GM21515 (cell line): Measurements from ENCODE around the gene GPR176.
"Not testable (repeated sequence)": the region's sequence is repeated elsewhere in the genome, so short reads cannot be mapped to it uniquely, and the experiment has no call there.

Source experiments
- ATAC-seq: cut with Tn5 transposase; IDR thresholded peaks from one replicate; pipeline ENCODE4 v1.9.1; 2021; ENCODE audit not compliant: unreplicated experiment

Gene GPR176

DNA sequence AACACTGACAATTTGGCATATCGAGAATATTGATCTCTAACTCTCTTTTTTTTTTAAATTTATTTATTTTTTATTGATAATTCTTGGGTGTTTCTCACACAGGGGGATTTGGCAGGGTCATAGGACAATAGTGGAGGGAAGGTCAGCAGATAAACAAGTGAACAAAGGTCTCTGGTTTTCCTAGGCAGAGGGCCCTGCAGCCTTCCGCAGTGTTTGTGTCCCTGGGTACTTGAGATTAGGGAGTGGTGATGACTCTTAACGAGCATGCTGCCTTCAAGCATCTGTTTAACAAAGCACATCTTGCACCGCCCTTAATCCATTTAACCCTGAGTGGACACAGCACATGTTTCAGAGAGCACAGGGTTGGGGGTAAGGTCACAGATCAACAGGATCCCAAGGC lies 27.0 kb downstream of the GPR176 start:
- ATAC-seq, result not testable (repeated sequence)

DNA sequence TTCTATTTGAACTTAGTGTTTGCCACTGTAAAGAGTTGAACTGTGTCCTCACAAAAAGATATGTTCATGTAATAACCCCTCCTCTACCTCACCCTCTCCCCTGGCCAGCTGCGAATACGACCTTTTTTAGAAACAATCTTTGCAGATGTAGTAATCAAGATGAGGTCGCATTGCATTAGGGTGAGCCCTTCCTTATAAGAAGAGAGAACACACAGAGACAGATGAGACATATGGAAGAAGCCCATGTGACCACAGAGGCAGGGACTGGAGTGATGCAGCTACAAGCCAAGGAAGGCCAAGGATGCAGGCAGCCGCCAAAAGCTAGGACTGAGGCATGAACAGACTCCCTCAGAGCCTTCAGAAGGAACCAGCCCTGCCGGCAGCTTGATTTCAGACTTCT lies 27.6 kb downstream of the GPR176 start:
- ATAC-seq, result no peak

GRCh38 chr15:39890621-39891020 lies 29.4 kb downstream of the GPR176 start:
- ATAC-seq, result no peak

- no peak for ATAC-seq
Measured at GRCh38 chr15:39889601-39890000, 30.5 kb downstream of the GPR176 start.

DNA sequence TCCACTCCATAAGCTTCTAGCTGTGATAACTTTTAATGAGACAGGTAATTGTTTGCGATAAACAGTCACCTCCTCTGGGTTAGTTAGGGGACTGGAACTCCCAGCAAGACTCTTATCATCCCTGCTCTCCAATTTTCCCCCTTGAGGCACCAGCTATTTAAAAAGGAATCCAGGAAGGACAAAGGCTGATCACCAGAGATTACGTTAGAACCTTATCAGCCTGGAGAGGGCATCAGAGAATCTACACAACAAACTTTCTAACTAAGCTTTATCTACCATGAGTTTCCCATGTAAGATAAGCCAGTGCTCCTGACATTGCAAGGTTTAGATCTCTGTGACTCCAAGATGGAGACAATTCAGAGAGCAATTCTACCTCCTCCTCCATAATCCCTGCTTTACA lies 31.3 kb downstream of the GPR176 start:
- no peak for ATAC-seq

GRCh38 chr15:39888243-39888642 lies 31.8 kb downstream of the GPR176 start:
- no peak for ATAC-seq

GRCh38 chr15:39887832-39888231 lies 32.2 kb downstream of the GPR176 start:
- ATAC-seq, result no peak

DNA sequence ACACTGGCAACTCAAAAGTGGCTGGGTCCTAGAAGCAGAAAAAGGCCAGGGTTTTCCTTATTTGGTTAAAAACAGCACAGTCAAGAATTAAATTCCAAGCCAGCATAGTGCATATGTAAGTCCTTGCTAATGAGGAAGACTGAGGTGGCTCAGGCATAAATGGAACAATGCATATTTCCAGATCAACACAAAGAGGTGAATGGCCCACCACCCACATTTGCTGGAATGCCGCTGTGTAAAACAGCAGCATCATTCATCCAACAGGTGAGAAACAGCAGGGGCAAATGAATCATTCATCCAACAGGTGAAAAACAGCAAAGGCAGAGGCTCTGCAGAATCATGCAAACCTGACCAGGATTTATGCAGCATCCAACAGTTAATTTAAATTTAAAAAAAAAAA lies 32.9 kb downstream of the GPR176 start:
- ATAC-seq, result no peak

- ATAC-seq, result no peak
Measured at GRCh38 chr15:39886418-39886817, 33.6 kb downstream of the GPR176 start.

DNA sequence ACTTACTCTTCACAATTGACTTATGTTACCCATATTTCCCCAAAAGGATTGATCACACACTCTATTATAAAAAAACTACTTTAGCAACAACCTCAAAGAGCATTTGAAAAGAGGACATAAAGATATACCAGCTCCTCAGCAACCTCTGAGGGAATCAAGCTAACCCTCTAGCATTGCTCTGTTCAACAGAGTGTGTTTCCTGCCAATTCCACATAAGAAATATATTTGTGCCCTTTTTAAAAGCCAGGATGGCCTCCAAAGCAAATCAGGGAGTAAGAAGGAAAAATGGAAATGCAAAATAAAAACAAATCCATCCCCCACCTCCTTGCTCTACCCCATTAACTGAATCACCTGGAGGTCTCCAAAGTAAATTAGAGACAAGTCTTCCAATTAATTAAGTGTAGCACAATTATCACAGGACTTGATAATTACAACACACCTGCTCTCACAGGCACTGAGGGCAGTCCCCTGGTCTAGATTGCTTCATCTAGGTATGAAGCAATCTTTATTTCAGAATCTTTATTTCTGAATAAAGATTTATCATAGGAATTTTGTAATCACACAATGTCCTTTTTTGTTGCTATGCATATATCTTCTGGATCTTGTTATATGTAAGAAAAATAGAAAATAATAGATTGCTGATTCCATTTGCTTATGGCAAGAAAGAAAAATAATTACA lies 34.8 kb downstream of the GPR176 start:
- ATAC-seq, result no peak

DNA sequence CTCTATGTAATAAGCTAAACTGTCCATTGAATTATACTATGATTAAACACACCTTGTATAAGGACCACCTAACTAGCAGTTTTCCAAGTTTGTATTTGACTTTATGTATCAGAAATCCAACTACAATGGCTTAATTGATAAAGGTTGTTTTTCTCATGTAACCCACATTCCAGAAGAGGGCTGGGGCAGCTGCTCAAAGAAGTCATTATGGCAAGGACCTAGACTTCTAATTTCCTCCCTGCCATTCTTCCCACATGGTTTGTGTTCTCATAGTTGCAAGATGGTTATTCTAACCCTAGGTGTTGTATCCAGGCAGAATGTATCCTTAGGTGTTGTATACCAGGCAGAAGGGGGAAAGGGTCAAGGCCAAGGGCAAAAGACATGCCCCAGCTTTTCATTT lies 35.7 kb downstream of the GPR176 start:
- ATAC-seq, result no peak

DNA sequence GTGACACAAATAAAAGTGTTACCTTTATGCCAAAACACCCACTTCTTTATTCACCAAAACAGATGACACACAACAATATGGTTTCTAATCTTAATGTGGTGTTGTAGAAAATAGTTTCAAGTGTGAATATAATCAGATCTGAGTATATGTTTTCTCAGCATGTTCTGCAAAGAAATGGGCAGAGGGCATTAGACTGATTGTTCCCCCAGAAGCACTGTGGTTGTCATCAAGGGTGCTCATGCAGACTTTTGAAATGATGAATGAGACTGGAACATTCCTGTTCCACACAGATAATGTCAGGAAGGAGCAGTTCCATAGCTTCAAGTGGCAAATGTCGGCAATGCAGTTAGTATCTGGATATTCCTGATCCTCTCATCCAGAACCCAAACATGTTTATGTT lies 37.5 kb downstream of the GPR176 start:
- no peak for ATAC-seq

GRCh38 chr15:39881790-39882189 lies 38.3 kb downstream of the GPR176 start:
- no peak for ATAC-seq

DNA sequence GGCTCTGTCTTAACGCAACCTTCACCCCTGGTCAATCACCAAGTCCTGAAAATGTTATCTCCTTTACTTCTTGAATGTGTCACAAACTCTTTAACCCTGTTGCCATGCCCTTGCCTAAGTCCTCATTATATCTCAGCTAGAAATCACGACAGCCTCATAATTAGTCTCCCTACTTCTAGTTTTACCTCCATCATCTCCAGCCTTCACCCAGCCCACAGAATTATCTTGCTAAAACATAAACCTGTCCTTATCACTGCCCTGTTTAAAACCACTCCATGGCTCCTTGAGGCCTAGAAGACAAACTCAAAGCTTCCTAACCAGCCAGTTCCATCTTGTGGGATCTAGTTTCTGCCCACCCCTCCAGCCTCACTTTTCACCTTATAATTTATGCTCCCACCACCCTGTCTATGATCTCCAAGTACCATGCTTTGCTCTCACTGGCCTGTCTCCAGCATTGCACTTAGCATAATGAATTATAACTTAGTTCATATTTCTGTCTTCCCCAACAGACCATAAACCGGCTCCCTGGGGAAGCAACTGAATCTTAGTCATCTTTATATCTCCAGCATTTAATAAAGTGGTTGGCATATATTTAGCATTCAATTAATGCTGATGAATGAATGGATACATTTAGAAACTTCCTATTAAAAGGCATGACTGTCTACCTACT lies 39.2 kb downstream of the GPR176 start:
- no peak for ATAC-seq

DNA sequence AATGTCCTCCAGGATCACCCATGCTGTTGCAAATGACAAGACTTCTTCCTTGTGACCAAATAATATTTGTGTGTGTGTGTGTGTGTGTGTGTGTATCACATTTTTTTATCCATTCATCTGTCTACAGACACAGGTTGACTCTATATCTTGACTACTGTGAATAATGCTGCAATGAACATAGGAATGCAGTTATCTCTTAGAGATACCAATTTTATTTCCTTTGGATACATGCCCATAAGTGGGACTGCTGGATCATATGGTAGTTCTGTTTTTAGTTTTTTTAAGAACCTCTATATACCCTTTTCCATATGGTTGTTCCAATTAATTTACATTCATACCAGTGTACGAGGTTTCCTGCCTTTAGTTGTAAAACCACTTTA lies 41.7 kb downstream of the GPR176 start:
- no peak for ATAC-seq

- ATAC-seq, result no peak
Measured at GRCh38 chr15:39874890-39875549, 45.0 kb downstream of the GPR176 start.

GRCh38 chr15:39873978-39874377 lies 46.1 kb downstream of the GPR176 start:
- ATAC-seq, result no peak

- no peak for ATAC-seq
Measured at GRCh38 chr15:39870537-39870936, 49.5 kb downstream of the GPR176 start.

DNA sequence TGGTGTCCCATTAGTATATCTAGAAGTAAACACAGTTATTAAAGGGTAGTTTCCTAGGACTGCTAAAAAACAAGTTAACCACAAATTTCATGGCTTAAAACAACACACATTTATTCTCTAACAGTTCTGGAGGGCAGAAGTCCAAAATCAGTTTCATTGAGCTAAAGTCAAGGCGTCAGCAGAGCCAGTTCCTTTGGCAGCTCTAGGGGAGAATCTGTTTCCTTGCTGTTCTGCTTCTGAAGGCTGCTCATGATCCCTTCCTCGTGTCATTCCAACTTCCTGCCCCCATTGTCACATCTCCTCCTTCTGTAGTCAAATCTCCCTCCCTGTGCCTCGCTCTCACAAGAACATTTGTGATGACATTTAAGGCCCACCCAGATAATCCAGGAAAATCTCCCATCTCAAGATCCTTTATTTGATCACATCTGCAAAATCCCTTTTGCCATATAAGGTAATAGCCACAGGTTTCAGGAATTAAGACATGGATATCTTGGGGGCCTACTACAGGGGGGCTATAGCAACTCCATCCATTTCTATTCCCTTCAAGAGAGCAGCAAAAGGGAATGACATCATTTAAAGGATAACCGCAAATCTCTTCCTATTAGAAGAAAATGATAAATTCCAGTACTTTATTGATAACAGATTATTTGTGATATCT lies 50.1 kb downstream of the GPR176 start:
- no peak for ATAC-seq

DNA sequence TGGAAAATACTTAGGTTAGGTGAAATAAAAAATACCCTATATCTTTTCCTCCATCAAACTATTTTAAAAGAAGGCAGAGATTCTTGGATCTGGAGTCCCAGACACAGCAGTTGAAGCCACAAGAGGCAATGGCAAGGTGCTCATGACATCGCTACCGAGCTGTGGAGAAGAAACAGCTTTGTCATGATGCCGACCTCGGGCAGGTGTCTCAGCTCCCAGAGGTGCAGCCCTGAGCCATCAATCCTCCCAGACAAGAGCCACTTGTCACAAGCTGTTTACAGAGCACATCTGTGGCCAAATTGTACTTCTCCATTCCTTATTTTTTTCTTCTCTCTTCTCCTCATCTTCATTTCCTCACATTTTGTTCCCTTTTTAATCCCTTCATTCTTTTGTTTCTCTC lies 50.8 kb downstream of the GPR176 start:
- ATAC-seq, result no peak

DNA sequence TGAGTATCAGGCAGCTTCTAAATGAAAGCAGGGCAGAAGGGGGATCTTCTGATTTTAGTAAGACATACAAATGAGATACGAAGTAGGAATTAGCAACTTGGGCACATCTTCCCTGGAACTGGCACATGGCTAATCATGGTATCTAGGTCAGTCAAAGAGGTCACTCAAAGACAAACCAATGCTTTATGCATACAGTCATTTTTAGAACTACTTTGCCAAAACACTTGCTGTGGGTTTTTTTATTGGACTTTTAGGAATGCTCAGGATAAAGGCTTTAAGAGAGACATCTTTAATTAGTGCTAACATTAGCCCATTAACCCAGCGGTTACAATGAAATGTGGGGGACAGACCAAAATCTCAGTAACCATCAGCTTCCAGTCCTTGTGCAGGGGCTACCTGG lies 51.7 kb downstream of the GPR176 start:
- ATAC-seq, result no peak

- no peak for ATAC-seq
Measured at GRCh38 chr15:39864116-39864515, 56.0 kb downstream of the GPR176 start.
